Caki2 (cell line): Measurements from ENCODE around the gene NINJ2. TPM values are rescaled to one million over a fixed set of nuclear protein-coding genes. Genes with fewer than 3 reads are reported as not detected.
"Not testable (repeated sequence)": the region's sequence is repeated elsewhere in the genome, so short reads cannot be mapped to it uniquely, and the experiment has no call there.

Experiments
- DNase-seq: peaks from one replicate; pipeline ENCODE4 v3.0.0-alpha.2; 2015; ENCODE audit warnings: low read depth
- in situ Hi-C: cut with HindIII; loops from 2 replicates; pipeline ENCODE4 v1.10.0; 2016; ENCODE audit warnings: low sequenced_read_pairs, low pct_unique_long_range_greater_than_20kb, mixed read lengths
- total RNA-seq: library from RNA; depleted of rRNA; stranded (reverse); fragments of >200 nt; shearing (Covaris generic); gene quantifications from 2 replicates; pipeline ENCODE4 v1.2.3, GENCODE V29; 2014; ENCODE audit warnings: low replicate concordance; rRNA removed

Gene NINJ2
- total RNA-seq, result not detected in 2 replicates

GRCh38 chr12:663293-663871 is at the start of gene NINJ2:
TSS of gene NINJ2 (minus strand) at chr12:663445. CDS start at chr12:663360, 85 bp downstream.
- no peak for DNase-seq
- in situ Hi-C loops, result no loop called here

GRCh38 chr12:712172-712863 is 49.1 kb upstream of the NINJ2 start:
- DNase-seq, result no peak
- in situ Hi-C loops, result no loop called here

DNA sequence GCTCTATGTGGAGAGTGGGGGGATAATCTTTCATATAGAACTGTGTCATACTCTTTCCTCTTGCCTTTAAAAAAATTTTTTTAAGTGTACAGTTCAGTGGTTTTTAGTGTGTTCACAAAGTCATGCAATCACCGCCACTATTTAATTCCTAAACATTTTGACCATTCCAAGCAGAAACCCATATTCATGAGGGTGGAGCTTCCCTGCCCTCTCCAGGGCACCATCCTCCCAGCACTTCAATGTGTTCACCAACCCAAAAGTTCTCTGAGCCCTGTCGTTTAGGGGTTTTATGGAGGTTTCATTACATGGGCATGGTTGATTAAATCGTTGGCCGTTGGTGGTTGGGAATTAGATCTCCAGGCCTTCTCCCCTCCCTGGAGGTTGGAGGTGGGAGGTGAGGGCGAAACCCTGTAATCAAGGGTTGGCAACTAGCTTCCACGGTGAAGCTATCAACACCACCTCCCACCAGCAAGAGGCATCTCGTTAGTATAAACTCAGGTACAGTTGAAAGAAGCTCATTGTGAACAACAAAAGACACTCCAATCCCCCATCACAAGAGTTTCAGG is 46.3 kb upstream of the NINJ2 start:
- no peak for DNase-seq
- in situ Hi-C loops, result no loop called here

GRCh38 chr12:708084-708483 is 44.8 kb upstream of the NINJ2 start:
- in situ Hi-C loops, DNase-seq: not testable (repeated sequence)

- in situ Hi-C loops, result no loop called here
- DNase-seq, result no peak
These were observed 41.4 kb upstream of the NINJ2 start for GRCh38 chr12:704516-705242.

- no peak for DNase-seq
- in situ Hi-C loops, result no loop called here
These were observed 38.8 kb upstream of the NINJ2 start for GRCh38 chr12:701896-702539.

DNA sequence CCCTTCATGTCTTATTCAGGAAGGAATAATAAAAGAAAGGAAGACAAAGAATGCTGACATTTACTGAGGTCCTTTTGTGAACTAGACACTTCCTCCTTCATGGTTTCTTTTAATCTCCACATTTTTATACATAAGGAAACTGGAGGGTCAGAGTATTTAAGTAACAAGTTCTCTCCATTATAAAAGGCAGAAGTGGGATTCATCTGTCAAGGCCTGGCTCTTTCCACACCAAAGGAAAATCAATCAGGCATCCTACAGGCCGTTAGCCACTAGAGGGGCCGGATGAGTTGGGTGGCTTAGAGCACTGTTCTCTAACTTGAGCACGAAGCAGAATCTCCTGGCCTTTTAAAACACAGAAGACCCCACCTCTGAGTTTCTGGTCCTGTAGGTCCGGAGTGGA is 36.8 kb upstream of the NINJ2 start:
- in situ Hi-C loops, result no loop called here
- no peak for DNase-seq

- DNase-seq, in situ Hi-C loops: not testable (repeated sequence)
These were observed 35.0 kb upstream of the NINJ2 start for GRCh38 chr12:698222-698621.

DNA sequence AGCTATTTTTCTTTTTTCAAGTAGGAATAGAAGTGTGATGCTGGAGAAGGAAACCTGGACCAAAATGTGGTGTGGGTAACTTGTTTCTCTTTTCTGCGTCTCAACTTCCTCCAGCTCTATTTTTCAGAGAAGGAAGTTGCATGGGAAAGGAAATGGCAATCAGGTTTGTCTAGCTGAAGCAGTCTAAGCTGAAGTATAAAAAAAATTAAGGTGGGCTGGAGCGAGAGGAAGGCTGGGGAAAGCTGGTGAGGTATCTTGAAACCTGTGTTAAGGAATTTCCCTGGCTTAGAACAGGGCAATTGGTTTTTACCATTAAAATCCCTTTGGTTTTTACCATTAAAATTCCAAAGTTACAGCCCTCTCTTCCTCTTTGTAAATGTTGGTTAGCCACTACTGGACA is 34.2 kb upstream of the NINJ2 start:
- no peak for DNase-seq
- in situ Hi-C loops, result no loop called here

- no peak for DNase-seq
- in situ Hi-C loops, result no loop called here
These were observed 31.7 kb upstream of the NINJ2 start for GRCh38 chr12:694734-695503.

DNA sequence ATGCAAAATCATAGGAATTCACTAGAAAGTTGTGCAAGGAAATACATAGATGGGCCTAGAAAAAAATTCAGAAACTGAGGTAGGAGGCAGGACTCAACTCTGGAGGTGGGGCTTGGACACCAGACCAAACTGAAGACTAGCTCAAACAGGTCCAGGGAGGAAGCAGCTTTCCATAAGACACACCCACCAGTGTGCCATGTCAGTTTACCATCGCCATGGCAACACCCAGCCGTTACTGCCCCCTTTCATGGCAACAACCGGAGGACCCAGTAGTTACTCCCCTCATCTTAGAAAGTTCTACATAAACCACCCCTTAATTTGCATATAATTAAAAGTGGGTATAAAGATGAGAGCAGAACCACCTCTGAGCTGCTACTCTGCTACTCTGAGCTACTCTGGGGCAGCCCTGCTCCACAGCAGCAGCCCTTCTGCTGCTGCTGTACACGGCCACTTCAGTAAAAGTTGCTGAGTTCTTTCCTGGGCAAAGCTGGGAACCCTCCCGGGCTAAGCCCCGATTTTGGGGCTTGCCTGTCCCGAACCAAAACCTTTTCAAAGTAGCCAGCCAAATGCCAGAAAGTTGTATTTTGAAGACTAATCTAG is 30.8 kb upstream of the NINJ2 start:
- DNase-seq, result no peak
- in situ Hi-C loops, result no loop called here

DNA sequence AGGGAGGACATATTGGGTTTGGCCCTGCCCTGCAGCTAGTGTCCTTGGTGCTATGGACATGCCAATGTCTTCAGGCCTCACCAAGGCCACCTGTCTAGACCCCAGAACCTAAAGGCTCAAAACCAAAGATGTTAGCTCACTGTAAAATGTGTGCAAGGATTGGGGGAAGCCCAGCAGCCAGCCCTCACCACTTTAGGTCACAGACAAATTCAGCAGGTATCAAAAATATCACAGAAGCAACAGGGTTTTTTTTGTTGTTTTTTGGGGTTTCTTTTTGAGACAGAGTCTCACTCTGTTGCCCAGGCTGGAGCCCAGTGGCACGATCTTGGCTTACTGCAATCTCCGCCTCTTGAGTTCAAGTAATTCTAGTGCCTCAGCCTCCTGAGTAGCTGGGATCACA is 29.0 kb upstream of the NINJ2 start:
- in situ Hi-C loops, result no loop called here
- DNase-seq, result no peak

DNA sequence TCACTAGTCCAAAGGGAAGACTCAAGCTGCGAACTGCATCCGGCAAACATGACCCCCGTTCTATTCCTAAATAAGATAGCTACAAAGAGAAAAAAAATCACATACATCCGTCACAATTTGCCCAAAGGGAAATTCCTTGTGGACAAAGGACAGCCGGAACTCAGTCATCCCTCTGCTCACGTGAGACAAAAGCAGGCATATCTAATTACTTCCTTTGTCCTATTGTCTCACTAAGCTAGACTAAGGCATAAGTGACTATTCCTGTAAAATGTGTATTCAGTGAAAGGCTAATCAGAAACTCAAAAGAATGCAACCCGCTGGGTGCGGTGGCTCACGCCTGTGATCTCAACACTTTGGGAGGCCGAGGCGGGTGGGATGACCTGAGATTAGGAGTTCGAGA is 27.2 kb upstream of the NINJ2 start:
- no peak for DNase-seq
- in situ Hi-C loops, result no loop called here

- DNase-seq, result peak; percentile 64
- in situ Hi-C loops, result no loop called here
These were observed 22.1 kb upstream of the NINJ2 start for GRCh38 chr12:685388-685787.

DNA sequence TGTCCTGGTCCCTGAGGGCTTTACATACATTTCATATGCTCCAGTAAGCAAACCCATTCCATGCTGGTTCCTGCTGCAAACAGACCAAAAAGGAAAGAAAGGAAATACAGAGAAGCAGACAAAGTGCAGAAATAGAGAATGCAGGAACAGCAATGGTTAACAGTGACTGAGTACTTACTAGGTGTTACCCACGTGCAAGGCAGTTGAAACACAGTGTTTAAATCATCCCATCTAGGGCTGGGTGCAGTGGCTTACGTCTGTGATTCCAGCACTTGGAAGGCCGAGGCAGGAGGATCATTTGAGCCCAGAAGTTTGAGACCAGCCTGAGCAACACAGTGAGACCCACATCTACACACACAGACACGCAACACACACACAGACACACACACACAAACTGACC is 21.2 kb upstream of the NINJ2 start:
- in situ Hi-C loops, result no loop called here

GRCh38 chr12:681568-682256 is 18.5 kb upstream of the NINJ2 start:
- in situ Hi-C loops, result no loop called here
- no peak for DNase-seq

More for the DNA sequence above, 21.2 kb upstream of the NINJ2 start:
- DNase-seq, result no peak
